Central memory CD8-positive, alpha-beta T cell (primary cell): ENCODE results near the gene NEGR1.

Experiments used
- ATAC-seq: fragments of 150-1000 bp; cut with Tn5 transposase; replicated peaks from 2 replicates; pipeline ENCODE4 v1.10.0; 2022; ENCODE audit warnings: mild to moderate bottlenecking, moderate FRiP score, moderate number of reproducible peaks; ENCODE audit not compliant: poor library complexity, severe bottlenecking; ENCODE audit errors: extremely low read depth
- DNase-seq, 2 donors: peaks; one replicate each; pipeline ENCODE4 v3.0.0; 2021; ENCODE audit warnings: low spot score in 2 of 2
- H3K27ac Mint-ChIP-seq: one replicate; pipeline ENCODE4 v1.8.0; 2022; ENCODE audit warnings: low read depth, mild to moderate bottlenecking, moderate library complexity, mixed read lengths
- H3K27me3 Mint-ChIP-seq: one replicate; pipeline ENCODE4 v1.8.0; 2022; ENCODE audit warnings: mixed read lengths
- H3K36me3 Mint-ChIP-seq: one replicate; pipeline ENCODE4 v1.8.0; 2022; ENCODE audit warnings: mild to moderate bottlenecking, moderate library complexity, mixed read lengths; ENCODE audit not compliant: insufficient read depth
- H3K4me1 Mint-ChIP-seq: one replicate; pipeline ENCODE4 v1.8.0; 2022; ENCODE audit warnings: mixed read lengths
- H3K4me3 Mint-ChIP-seq: one replicate; pipeline ENCODE4 v1.8.0; 2022; ENCODE audit warnings: mild to moderate bottlenecking, moderate library complexity, mixed read lengths
- H3K9me3 Mint-ChIP-seq: one replicate; pipeline ENCODE4 v1.8.0; 2022; ENCODE audit warnings: mixed read lengths

The NEGR1 gene

DNA sequence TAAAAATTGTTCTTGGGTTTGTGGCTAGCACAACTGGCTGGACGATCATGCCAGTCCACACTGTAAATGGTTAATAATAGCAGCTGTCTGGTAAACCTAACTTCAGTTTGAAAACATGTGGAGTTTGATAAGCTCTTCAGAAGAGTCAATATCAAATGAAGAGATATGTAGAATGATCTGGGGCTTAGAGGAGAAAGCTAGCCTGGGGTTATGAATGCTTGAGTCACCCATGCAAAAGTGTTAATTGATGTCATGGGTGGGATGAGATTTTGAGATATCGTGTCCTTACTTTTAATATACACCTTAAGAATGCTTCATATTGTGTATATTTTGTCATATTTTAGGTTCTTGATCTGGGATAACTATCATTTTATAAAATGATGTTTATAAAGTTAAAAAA lies 646.8 kb downstream of the NEGR1 start:
- Mint-ChIP-seq H3K9me3 (peaks cover 15% of the 10 kb centered on the region), H3K36me3 (no peaks in the 10 kb centered on the region), H3K4me1 (no peaks in the 10 kb centered on the region), H3K27me3 (no peaks in the 10 kb centered on the region), H3K4me3 (no peak overlapping the region), H3K27ac (no peak overlapping the region)
- no peak for DNase-seq
- no peak for ATAC-seq

DNA sequence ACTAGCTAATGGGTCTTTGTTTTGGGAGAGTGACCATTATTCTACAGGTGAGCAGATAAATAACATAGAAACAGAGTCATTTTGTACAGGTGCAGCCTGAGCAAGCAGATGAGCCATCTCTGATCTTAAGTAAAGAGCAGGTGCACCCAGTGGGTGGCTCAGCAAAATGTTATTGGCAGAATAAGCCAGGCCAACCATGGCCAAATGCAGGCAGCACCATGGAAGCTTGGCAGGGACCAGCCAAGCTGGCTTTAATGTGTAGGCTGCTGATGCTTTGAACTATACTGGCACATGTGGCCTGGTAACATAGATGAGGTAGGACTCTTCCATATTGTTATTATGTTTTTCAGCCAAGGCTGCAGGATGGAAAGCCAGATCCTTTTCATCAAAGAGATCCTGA lies 648.2 kb downstream of the NEGR1 start:
- ATAC-seq (no peak), DNase-seq (no peak)
- Mint-ChIP-seq H3K9me3 (peaks cover 14% of the 10 kb centered on the region), H3K4me1 (no peaks in the 10 kb centered on the region), H3K27me3 (no peaks in the 10 kb centered on the region), H3K36me3 (no peaks in the 10 kb centered on the region), H3K4me3 (no peak overlapping the region), H3K27ac (no peak overlapping the region)

DNA sequence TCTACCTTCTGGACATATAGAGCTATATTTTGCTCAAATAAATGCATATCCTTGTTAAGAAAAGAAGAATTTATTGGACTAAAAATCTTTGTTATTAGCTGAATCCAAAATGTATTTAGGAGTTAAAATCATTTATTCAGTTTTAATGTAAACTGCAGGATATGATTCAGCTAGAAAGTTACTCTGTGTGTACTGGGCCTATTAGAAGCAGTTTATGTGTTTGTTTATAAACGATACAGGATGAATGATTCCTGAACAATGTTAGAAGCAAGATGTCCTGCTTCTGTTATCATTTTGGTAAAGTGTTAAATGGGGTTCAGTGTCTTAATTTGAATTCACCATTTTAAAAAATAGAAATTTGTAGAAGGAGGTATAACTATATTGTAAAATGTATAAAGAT lies 652.3 kb downstream of the NEGR1 start:
- Mint-ChIP-seq H3K27me3 (no peaks in the 10 kb centered on the region), H3K9me3 (peaks cover 11% of the 10 kb centered on the region), H3K4me3 (no peak overlapping the region), H3K4me1 (no peaks in the 10 kb centered on the region), H3K36me3 (no peaks in the 10 kb centered on the region), H3K27ac (no peak overlapping the region)
- ATAC-seq, result no peak
- DNase-seq, result no peak

- H3K27ac Mint-ChIP-seq, result no peak overlapping the region
- peaks cover 21% of the 10 kb centered on the region for H3K9me3 Mint-ChIP-seq
- H3K36me3 Mint-ChIP-seq, result no peaks in the 10 kb centered on the region
- DNase-seq (no peak), ATAC-seq (no peak)
- no peak overlapping the region for H3K4me3 Mint-ChIP-seq
- no peaks in the 10 kb centered on the region for H3K4me1 Mint-ChIP-seq
- H3K27me3 Mint-ChIP-seq, result no peaks in the 10 kb centered on the region
Measured at GRCh38 chr1:71625004-71625403, 657.3 kb downstream of the NEGR1 start.

GRCh38 chr1:71623888-71624287 lies 658.5 kb downstream of the NEGR1 start:
- H3K4me1 Mint-ChIP-seq, result no peaks in the 10 kb centered on the region
- H3K36me3 Mint-ChIP-seq, result no peaks in the 10 kb centered on the region
- no peak overlapping the region for H3K27ac Mint-ChIP-seq
- ATAC-seq (no peak), DNase-seq (no peak)
- H3K27me3 Mint-ChIP-seq, result no peaks in the 10 kb centered on the region
- H3K9me3 Mint-ChIP-seq, result peaks cover 16% of the 10 kb centered on the region
- H3K4me3 Mint-ChIP-seq, result no peak overlapping the region

DNA sequence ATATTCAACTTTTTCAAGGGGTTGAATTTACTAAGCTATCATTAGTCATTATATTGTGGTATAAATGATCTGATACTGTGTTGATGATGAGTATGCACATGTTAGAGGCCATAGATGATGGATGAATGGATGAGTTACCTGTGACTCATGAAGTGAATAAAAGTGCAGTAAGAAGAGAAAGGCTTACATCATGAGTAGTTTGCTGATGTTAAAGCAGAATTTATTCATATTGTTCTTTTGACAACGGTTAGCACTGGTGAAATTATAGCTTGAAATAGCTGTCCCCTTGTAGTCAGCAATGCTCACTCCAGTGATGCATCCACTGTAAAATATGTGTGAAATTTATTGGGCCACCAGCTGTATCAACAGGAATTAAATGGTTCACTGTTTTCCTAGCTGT lies 660.6 kb downstream of the NEGR1 start:
- no peak for ATAC-seq
- Mint-ChIP-seq H3K36me3 (no peaks in the 10 kb centered on the region), H3K27ac (no peak overlapping the region), H3K27me3 (no peaks in the 10 kb centered on the region), H3K9me3 (peaks cover 16% of the 10 kb centered on the region), H3K4me3 (no peak overlapping the region), H3K4me1 (no peaks in the 10 kb centered on the region)
- DNase-seq, result no peak

GRCh38 chr1:71618766-71619530 lies 663.4 kb downstream of the NEGR1 start:
- Mint-ChIP-seq H3K27me3 (no peaks in the 10 kb centered on the region), H3K4me3 (no peak overlapping the region), H3K4me1 (no peaks in the 10 kb centered on the region)

DNA sequence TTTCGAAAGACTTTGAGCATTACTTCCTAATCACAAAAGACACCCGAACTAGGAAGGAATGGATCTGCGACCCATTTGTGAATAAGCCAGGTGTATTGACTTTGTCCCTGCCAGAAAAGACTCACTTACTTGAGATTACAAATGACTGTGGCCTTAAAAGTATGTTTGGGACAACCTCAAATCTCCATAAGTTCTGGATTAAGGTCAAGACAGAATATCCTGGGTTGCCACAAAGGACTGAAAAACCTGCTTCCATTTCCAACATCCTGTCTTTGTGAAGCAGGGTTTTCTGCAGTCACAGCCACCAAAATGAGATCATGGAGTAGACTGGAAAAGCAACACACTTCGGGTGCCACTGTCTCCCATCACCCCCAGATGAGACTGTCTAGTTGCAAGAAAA lies 664.1 kb downstream of the NEGR1 start:
- Mint-ChIP-seq H3K36me3 (no peaks in the 10 kb centered on the region), H3K9me3 (peaks cover 8% of the 10 kb centered on the region), H3K4me1 (no peaks in the 10 kb centered on the region), H3K27me3 (no peaks in the 10 kb centered on the region), H3K4me3 (no peak overlapping the region), H3K27ac (no peak overlapping the region)
- ATAC-seq (no peak), DNase-seq (no peak)

More at GRCh38 chr1:71618766-71619530, 663.4 kb downstream of the NEGR1 start:
- peaks cover 13% of the 10 kb centered on the region for H3K9me3 Mint-ChIP-seq
- H3K36me3 Mint-ChIP-seq, result no peaks in the 10 kb centered on the region
- no peak overlapping the region for H3K27ac Mint-ChIP-seq
- no peak for DNase-seq
- ATAC-seq, result no peak

DNA sequence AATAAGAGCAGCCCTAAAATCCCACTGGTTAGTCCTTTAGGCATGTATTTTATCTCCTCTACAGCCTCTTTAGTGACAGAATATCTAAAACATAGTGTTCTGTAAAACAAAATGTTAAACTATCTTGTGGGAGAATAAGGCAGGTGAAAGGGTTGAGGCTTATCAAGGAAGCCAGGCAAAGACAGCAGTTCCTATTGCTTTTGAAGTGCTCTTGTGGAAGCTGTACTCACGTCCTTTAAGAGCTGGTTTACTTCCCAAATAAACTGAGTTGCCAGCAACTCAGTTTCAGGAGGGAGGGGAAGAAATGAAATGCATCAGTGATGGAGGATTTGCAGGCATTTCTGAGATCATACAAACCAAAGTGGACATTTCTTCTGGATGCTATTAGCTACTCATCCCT lies 671.9 kb downstream of the NEGR1 start:
- H3K4me1 Mint-ChIP-seq, result no peaks in the 10 kb centered on the region
- peaks cover 22% of the 10 kb centered on the region for H3K9me3 Mint-ChIP-seq
- no peaks in the 10 kb centered on the region for H3K27me3 Mint-ChIP-seq
- H3K27ac Mint-ChIP-seq, result no peak overlapping the region
- DNase-seq (no peak), ATAC-seq (no peak)
- no peaks in the 10 kb centered on the region for H3K36me3 Mint-ChIP-seq
- H3K4me3 Mint-ChIP-seq, result no peak overlapping the region

GRCh38 chr1:71603044-71603776 lies 679.1 kb downstream of the NEGR1 start:
- Mint-ChIP-seq H3K4me3 (no peak overlapping the region), H3K27ac (no peak overlapping the region), H3K4me1 (no peaks in the 10 kb centered on the region), H3K27me3 (no peaks in the 10 kb centered on the region), H3K9me3 (peaks cover 6% of the 10 kb centered on the region), H3K36me3 (no peaks in the 10 kb centered on the region)
- ATAC-seq (no peak), DNase-seq (no peak)

GRCh38 chr1:71600023-71600422 lies 682.3 kb downstream of the NEGR1 start:
- H3K9me3 Mint-ChIP-seq, result peaks cover 11% of the 10 kb centered on the region
- no peaks in the 10 kb centered on the region for H3K36me3 Mint-ChIP-seq
- H3K4me1 Mint-ChIP-seq, result no peaks in the 10 kb centered on the region
- H3K4me3 Mint-ChIP-seq, result no peak overlapping the region
- no peak for DNase-seq
- H3K27ac Mint-ChIP-seq, result no peak overlapping the region
- H3K27me3 Mint-ChIP-seq, result no peaks in the 10 kb centered on the region
- no peak for ATAC-seq

DNA sequence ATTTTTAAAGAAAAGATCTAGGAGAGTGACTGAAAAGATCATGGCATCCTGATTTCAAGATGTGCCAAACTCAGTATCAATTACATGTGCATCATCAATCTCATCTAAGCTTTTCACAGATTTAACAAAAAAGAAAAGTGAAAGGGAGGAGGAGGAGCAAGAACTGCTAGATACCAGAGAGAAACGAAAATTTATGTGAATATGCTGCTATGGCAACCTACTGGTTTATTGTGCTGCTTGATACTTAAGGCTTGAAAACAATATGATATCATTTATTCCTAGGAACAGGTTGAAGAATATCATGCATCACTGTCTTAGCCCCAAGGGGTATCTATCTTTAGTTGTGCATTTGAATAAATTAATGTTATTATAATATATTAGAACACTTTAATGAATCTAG lies 683.0 kb downstream of the NEGR1 start:
- no peaks in the 10 kb centered on the region for H3K36me3 Mint-ChIP-seq
- no peaks in the 10 kb centered on the region for H3K27me3 Mint-ChIP-seq
- H3K4me3 Mint-ChIP-seq, result no peak overlapping the region
- ATAC-seq, result no peak
- DNase-seq, result no peak
- H3K27ac Mint-ChIP-seq, result no peak overlapping the region
- no peaks in the 10 kb centered on the region for H3K4me1 Mint-ChIP-seq
- H3K9me3 Mint-ChIP-seq, result peaks cover 11% of the 10 kb centered on the region

DNA sequence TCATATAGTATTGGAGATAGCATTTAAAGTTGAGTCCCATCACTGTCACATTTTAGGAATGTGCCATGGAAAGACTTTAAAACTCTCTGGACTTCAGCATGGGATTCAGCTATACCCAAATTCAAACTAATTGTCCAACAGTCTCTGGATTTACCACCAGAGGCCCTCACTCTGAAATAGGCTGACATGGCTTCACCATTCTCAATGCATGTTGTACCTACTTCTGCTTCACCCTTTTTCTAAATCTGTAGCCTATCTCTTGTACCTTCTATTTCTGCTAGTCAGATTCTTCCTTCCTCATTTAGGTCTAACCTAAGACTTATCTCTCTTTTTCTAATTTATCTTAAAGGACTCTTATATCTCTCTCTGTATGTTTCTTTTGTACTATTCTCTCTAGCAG lies 688.8 kb downstream of the NEGR1 start:
- Mint-ChIP-seq H3K4me3 (no peak overlapping the region), H3K9me3 (peaks cover 18% of the 10 kb centered on the region), H3K27me3 (no peaks in the 10 kb centered on the region), H3K27ac (no peak overlapping the region), H3K4me1 (no peaks in the 10 kb centered on the region), H3K36me3 (no peaks in the 10 kb centered on the region)
- DNase-seq (no peak), ATAC-seq (no peak)
